PFSK-1 (cell line): ENCODE results near the gene UCMA.

Source experiments
- SIN3A ChIP-seq: IDR thresholded peaks from 2 replicates; pipeline ENCODE4 v1.6.1; 2012; ENCODE audit warnings: mild to moderate bottlenecking, low read length, moderate library complexity, borderline replicate concordance; ENCODE audit not compliant: insufficient read depth
- TF ChIP-seq, protein P1 (sequence below), 2 experiments: IDR thresholded peaks; 2 replicates each; pipeline versions ENCODE4 v1.6.1 to v1.8.0; 2011 to 2012; ENCODE audit warnings: low read depth in 2 of 2, low read length in 2 of 2, control low read depth in 1 of 2, inconsistent platforms in 1 of 2, mild to moderate bottlenecking in 1 of 2, moderate library complexity in 1 of 2; ENCODE audit not compliant: insufficient read depth in 1 of 2

DNA sequence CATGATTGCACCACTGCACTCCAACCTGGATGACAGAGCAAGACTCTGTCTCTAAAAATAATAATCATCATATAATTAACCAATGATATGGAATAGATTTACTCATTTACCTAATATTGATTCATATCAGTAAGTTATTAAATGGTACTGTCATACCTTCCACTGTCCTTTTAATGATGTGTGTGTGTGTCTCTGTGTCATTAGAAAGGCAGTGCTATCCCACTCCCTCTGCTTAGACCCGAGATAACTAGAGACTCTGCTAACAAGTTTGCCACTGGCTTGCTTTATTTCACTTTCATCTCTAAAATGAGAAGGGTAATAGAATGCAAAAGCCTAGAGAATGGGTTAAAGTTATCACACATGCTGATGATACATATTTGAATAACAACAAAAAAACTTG is 51.8 kb downstream of the UCMA start:
- no peak for TF ChIP-seq SIN3A
- TF ChIP-seq, protein P1, sequence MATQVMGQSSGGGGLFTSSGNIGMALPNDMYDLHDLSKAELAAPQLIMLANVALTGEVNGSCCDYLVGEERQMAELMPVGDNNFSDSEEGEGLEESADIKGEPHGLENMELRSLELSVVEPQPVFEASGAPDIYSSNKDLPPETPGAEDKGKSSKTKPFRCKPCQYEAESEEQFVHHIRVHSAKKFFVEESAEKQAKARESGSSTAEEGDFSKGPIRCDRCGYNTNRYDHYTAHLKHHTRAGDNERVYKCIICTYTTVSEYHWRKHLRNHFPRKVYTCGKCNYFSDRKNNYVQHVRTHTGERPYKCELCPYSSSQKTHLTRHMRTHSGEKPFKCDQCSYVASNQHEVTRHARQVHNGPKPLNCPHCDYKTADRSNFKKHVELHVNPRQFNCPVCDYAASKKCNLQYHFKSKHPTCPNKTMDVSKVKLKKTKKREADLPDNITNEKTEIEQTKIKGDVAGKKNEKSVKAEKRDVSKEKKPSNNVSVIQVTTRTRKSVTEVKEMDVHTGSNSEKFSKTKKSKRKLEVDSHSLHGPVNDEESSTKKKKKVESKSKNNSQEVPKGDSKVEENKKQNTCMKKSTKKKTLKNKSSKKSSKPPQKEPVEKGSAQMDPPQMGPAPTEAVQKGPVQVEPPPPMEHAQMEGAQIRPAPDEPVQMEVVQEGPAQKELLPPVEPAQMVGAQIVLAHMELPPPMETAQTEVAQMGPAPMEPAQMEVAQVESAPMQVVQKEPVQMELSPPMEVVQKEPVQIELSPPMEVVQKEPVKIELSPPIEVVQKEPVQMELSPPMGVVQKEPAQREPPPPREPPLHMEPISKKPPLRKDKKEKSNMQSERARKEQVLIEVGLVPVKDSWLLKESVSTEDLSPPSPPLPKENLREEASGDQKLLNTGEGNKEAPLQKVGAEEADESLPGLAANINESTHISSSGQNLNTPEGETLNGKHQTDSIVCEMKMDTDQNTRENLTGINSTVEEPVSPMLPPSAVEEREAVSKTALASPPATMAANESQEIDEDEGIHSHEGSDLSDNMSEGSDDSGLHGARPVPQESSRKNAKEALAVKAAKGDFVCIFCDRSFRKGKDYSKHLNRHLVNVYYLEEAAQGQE (IDR thresholded peaks at IDR 0.05; ENCODE audit: insufficient read depth in 1 of 2, low read depth in 2 of 2, low read length in 2 of 2), result no peak
